Ascending aorta (tissue), 2 donors: Measurements from ENCODE around the gene LRIF1. TPM values are rescaled to one million over a fixed set of nuclear protein-coding genes. Genes with fewer than 3 reads are reported as not detected.
"Not testable (repeated sequence)": the region's sequence is repeated elsewhere in the genome, so short reads cannot be mapped to it uniquely, and the experiment has no call there.

Experiments used
- DNase-seq, 2 donors: peaks; one replicate each; pipeline ENCODE4 v3.0.0-alpha.2; 2019; ENCODE audit warnings: low spot score in 2 of 2
- H3K27ac ChIP-seq, 2 donors: fragments of 200-600 bp; sonication (generic); one replicate each; pipeline ENCODE4 v1.5.1; 2016 to 2017; ENCODE audit warnings: mild to moderate bottlenecking in 1 of 2
- H3K27me3 ChIP-seq: fragments of 200-600 bp; sonication (generic); one replicate; pipeline ENCODE4 v1.5.1; 2017
- H3K36me3 ChIP-seq, 2 donors: fragments of 200-600 bp; sonication (generic); one replicate each; pipeline ENCODE4 v1.5.1; 2016
- H3K4me1 ChIP-seq, 2 donors: fragments of 200-600 bp; sonication (generic); one replicate each; pipeline ENCODE4 v1.5.1; 2016 to 2017; ENCODE audit warnings: mild to moderate bottlenecking in 1 of 2
- H3K4me3 ChIP-seq, 2 donors: fragments of 200-600 bp; sonication (generic); one replicate each; pipeline ENCODE4 v1.5.1; 2016 to 2017; ENCODE audit warnings: mild to moderate bottlenecking in 1 of 2
- H3K9me3 ChIP-seq, 2 donors: fragments of 200-600 bp; sonication (generic); one replicate each; pipeline ENCODE4 v1.5.1; 2016
- intact Hi-C: fragments of 100-400 bp; cut with DNase I; formaldehyde crosslinking; loops from one replicate; pipeline ENCODE4 v1.15.1; 2023
- total RNA-seq: library from RNA; depleted of rRNA; stranded (reverse); fragments of >200 nt; gene quantifications from one replicate; pipeline ENCODE4 v1.1.0, GENCODE V29; 2016
- TF ChIP-seq, protein P1 (sequence below), 3 experiments: fragments of 200-600 bp in 2 of 3; fragments of 450-650 bp in 1 of 3; sonication (generic) in 2 of 3; IDR thresholded peaks; one replicate each; pipeline ENCODE4 v1.5.1; 2016 to 2019; ENCODE audit warnings: antibody characterized with exemption in 3 of 3, mild to moderate bottlenecking in 1 of 3, moderate library complexity in 1 of 3

LRIF1 gene, protein sequence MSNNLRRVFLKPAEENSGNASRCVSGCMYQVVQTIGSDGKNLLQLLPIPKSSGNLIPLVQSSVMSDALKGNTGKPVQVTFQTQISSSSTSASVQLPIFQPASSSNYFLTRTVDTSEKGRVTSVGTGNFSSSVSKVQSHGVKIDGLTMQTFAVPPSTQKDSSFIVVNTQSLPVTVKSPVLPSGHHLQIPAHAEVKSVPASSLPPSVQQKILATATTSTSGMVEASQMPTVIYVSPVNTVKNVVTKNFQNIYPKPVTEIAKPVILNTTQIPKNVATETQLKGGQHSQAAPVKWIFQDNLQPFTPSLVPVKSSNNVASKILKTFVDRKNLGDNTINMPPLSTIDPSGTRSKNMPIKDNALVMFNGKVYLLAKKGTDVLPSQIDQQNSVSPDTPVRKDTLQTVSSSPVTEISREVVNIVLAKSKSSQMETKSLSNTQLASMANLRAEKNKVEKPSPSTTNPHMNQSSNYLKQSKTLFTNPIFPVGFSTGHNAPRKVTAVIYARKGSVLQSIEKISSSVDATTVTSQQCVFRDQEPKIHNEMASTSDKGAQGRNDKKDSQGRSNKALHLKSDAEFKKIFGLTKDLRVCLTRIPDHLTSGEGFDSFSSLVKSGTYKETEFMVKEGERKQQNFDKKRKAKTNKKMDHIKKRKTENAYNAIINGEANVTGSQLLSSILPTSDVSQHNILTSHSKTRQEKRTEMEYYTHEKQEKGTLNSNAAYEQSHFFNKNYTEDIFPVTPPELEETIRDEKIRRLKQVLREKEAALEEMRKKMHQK
- 3.5 TPM for total RNA-seq

GRCh38 chr1:110963691-110964454 is at the start of gene LRIF1:
TSS of gene LRIF1 (minus strand) at chr1:110963922. CDS start at chr1:110963688, 234 bp downstream.
- TF ChIP-seq, protein P1, sequence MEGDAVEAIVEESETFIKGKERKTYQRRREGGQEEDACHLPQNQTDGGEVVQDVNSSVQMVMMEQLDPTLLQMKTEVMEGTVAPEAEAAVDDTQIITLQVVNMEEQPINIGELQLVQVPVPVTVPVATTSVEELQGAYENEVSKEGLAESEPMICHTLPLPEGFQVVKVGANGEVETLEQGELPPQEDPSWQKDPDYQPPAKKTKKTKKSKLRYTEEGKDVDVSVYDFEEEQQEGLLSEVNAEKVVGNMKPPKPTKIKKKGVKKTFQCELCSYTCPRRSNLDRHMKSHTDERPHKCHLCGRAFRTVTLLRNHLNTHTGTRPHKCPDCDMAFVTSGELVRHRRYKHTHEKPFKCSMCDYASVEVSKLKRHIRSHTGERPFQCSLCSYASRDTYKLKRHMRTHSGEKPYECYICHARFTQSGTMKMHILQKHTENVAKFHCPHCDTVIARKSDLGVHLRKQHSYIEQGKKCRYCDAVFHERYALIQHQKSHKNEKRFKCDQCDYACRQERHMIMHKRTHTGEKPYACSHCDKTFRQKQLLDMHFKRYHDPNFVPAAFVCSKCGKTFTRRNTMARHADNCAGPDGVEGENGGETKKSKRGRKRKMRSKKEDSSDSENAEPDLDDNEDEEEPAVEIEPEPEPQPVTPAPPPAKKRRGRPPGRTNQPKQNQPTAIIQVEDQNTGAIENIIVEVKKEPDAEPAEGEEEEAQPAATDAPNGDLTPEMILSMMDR (IDR thresholded peaks at IDR 0.05): peak; percentile 11 to 68 (median 46)
- peaks cover 0 to 35% of the 10 kb centered on the region in 2 donors for H3K9me3 ChIP-seq
- DNase-seq: peak; percentile 98 to 99
- peak within 1 kb of the TSS; percentile 92 to 94 for H3K27ac ChIP-seq
- H3K4me1 ChIP-seq: no peaks in the 10 kb centered on the region
- peak within 1 kb of the TSS; percentile 52 to 73 for H3K4me3 ChIP-seq
- no peaks in the 10 kb centered on the region for H3K27me3 ChIP-seq
- H3K36me3 ChIP-seq: peaks cover 0 to 5% of the 10 kb centered on the region in 2 donors
- intact Hi-C loops: loop anchor here (10.0 kb wide), 2 partner anchors 481 to 629 kb away; partner anchors contain the start of genes ATP5PB, RBM15 and WDR77

- no peak for DNase-seq
- TF ChIP-seq, protein P1 (IDR thresholded peaks at IDR 0.05): no peak
- intact Hi-C loops: no loop called here
These were observed 44.3 kb upstream of the LRIF1 start for GRCh38 chr1:111008031-111008430.

GRCh38 chr1:111006556-111006955 is 42.8 kb upstream of the LRIF1 start:
- Histone ChIP-seq H3K27me3 (no peaks in the 10 kb centered on the region), H3K9me3 (no peaks in the 10 kb centered on the region), H3K4me3 (no peak overlapping the region), H3K36me3 (no peaks in the 10 kb centered on the region), H3K27ac (no peak overlapping the region), H3K4me1 (no peaks in the 10 kb centered on the region)
- TF ChIP-seq, protein P1 (IDR thresholded peaks at IDR 0.05): no peak
- no peak for DNase-seq
- intact Hi-C loops: no loop called here

More at GRCh38 chr1:111008031-111008430, 44.3 kb upstream of the LRIF1 start:
- Histone ChIP-seq H3K27ac (no peak overlapping the region), H3K36me3 (no peaks in the 10 kb centered on the region), H3K4me3 (no peak overlapping the region), H3K27me3 (no peaks in the 10 kb centered on the region), H3K4me1 (no peaks in the 10 kb centered on the region), H3K9me3 (peaks cover 0 to 5% of the 10 kb centered on the region in 2 donors)

- intact Hi-C loops, H3K9me3 ChIP-seq, H3K4me3 ChIP-seq, H3K27ac ChIP-seq, H3K36me3 ChIP-seq, H3K4me1 ChIP-seq, H3K27me3 ChIP-seq, DNase-seq: not testable (repeated sequence)
These were observed 35.9 kb upstream of the LRIF1 start for GRCh38 chr1:110999607-111000006.

DNA sequence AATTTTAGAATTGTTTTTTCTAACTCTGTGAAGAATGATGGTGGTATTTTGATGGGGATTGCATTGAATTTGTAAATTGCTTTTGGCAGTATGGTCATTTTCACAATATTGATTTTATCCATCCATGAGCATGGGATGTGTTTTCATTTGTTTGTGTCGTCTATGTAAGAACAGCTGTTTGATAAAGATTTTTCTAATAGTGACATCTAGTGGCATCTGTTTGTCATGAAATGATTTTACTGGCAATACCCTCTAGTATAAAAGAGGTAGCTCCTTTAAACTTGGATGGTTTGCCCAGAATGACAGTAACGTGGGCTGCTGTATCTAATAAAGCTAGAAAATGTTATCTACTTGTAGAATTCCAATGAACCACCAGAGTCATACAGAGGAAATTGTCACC is 28.6 kb upstream of the LRIF1 start:
- H3K27me3 ChIP-seq, H3K36me3 ChIP-seq, H3K27ac ChIP-seq, H3K4me1 ChIP-seq, H3K4me3 ChIP-seq, DNase-seq, H3K9me3 ChIP-seq, intact Hi-C loops: not testable (repeated sequence)

- H3K27me3 ChIP-seq, DNase-seq, intact Hi-C loops, H3K36me3 ChIP-seq, H3K27ac ChIP-seq, H3K4me3 ChIP-seq, H3K4me1 ChIP-seq, H3K9me3 ChIP-seq: not testable (repeated sequence)
These were observed 27.6 kb upstream of the LRIF1 start for GRCh38 chr1:110991295-110991694.
